Breast epithelium (tissue), 4 donors: ENCODE results near the gene INHBE. TPM values are rescaled to one million over a fixed set of nuclear protein-coding genes. Genes with fewer than 3 reads are reported as not detected.

Experiments used
- DNase-seq, 2 donors: peaks; one replicate each; pipeline ENCODE4 v3.0.0-alpha.2; 2019; ENCODE audit warnings: low spot score in 2 of 2
- H3K27ac ChIP-seq, 2 donors: fragments of 200-600 bp; sonication (generic) in 1 of 2; one replicate each; pipeline ENCODE4 v1.5.1; 2016 to 2019; ENCODE audit warnings: mild to moderate bottlenecking in 1 of 2
- H3K27me3 ChIP-seq, 2 donors: fragments of 200-600 bp; sonication (generic) in 1 of 2; one replicate each; pipeline versions ENCODE4 v1.5.1 to v1.6.0; 2017 to 2019; ENCODE audit warnings: control low read depth in 1 of 2, mild to moderate bottlenecking in 1 of 2
- H3K36me3 ChIP-seq: fragments of 200-600 bp; one replicate; pipeline ENCODE4 v1.5.1; 2019
- H3K4me1 ChIP-seq, 2 donors: fragments of 200-600 bp; sonication (generic); one replicate each; pipeline ENCODE4 v1.5.1; 2016 to 2019; ENCODE audit warnings: control low read depth in 1 of 2
- H3K4me3 ChIP-seq, 3 donors: fragments of 200-600 bp; sonication (generic); 1 replicate in 2 of 3; 2 replicates in 1 of 3; pipeline ENCODE4 v1.5.1; 2016 to 2019; ENCODE audit warnings: mild to moderate bottlenecking in 3 of 3, moderate library complexity in 2 of 3
- H3K9me3 ChIP-seq, 2 donors: fragments of 200-600 bp; sonication (generic) in 1 of 2; one replicate each; pipeline ENCODE4 v1.5.1; 2016 to 2019; ENCODE audit warnings: control low read depth in 1 of 2
- CTCF ChIP-seq, 3 donors: fragments of 450-650 bp; IDR thresholded peaks; one replicate each; pipeline ENCODE4 v1.5.1; 2016 to 2017; ENCODE audit warnings: antibody characterized with exemption in 3 of 3, mild to moderate bottlenecking in 3 of 3, moderate library complexity in 3 of 3
- POLR2A ChIP-seq: fragments of 450-650 bp; IDR thresholded peaks from one replicate; pipeline ENCODE4 v1.6.1; 2016; ENCODE audit warnings: antibody characterized with exemption, mild to moderate bottlenecking, moderate library complexity
- POLR2AphosphoS5 ChIP-seq, 3 donors: sonication (generic); formaldehyde crosslinking; IDR thresholded peaks; one replicate each; pipeline ENCODE4 v1.6.1; 2017; ENCODE audit warnings: antibody characterized with exemption in 3 of 3
- intact Hi-C: fragments of 100-400 bp; cut with DNase I; formaldehyde crosslinking; loops from one replicate; pipeline ENCODE4 v1.15.1; 2023; ENCODE audit warnings: low total_unique reads
- total RNA-seq, 3 donors: library from RNA; depleted of rRNA; stranded (reverse); fragments of >200 nt; gene quantifications; one replicate each; pipeline ENCODE4 v1.1.0, GENCODE V29; 2016

INHBE gene
- total RNA-seq, 3 donors from 2014 or later = not detected

GRCh38 chr12:57465030-57465746 is 10.1 kb downstream of the INHBE start:
- no peaks in the 10 kb centered on the region for H3K9me3 ChIP-seq
- no peak overlapping the region for H3K27ac ChIP-seq
- TF ChIP-seq POLR2A = no peak
- TF ChIP-seq POLR2AphosphoS5 (IDR thresholded peaks at IDR 0.05) = no peak
- no peak for TF ChIP-seq CTCF (IDR thresholded peaks at IDR 0.05)
- no peak overlapping the region for H3K4me3 ChIP-seq
- H3K27me3 ChIP-seq = no peaks in the 10 kb centered on the region
- no peaks in the 10 kb centered on the region for H3K36me3 ChIP-seq
- no peak for DNase-seq
- H3K4me1 ChIP-seq = peaks cover 8 to 12% of the 10 kb centered on the region in 2 donors
- intact Hi-C loops = no loop called here

- no peaks in the 10 kb centered on the region for H3K36me3 ChIP-seq
- H3K27me3 ChIP-seq = no peaks in the 10 kb centered on the region
- peaks cover 5 to 6% of the 10 kb centered on the region in 2 donors for H3K4me1 ChIP-seq
- no peak for DNase-seq
- TF ChIP-seq POLR2AphosphoS5 (IDR thresholded peaks at IDR 0.05) = no peak
- TF ChIP-seq CTCF (IDR thresholded peaks at IDR 0.05) = no peak
- no peak for TF ChIP-seq POLR2A
- intact Hi-C loops = no loop called here
- no peaks in the 10 kb centered on the region for H3K9me3 ChIP-seq
- no peak overlapping the region for H3K27ac ChIP-seq
- H3K4me3 ChIP-seq = no peak overlapping the region
Measured at GRCh38 chr12:57465747-57466505, 10.8 kb downstream of the INHBE start.

- no peaks in the 10 kb centered on the region for H3K9me3 ChIP-seq
- no peak for DNase-seq
- H3K27me3 ChIP-seq = no peaks in the 10 kb centered on the region
- TF ChIP-seq POLR2A (no peak), POLR2AphosphoS5 (IDR thresholded peaks at IDR 0.05) (no peak), CTCF (IDR thresholded peaks at IDR 0.05) (no peak)
- no peak overlapping the region for H3K27ac ChIP-seq
- intact Hi-C loops = no loop called here
- H3K36me3 ChIP-seq = no peaks in the 10 kb centered on the region
- H3K4me1 ChIP-seq = no peaks in the 10 kb centered on the region
- H3K4me3 ChIP-seq = no peak overlapping the region
Measured at GRCh38 chr12:57467212-57467874, 12.2 kb downstream of the INHBE start.

- intact Hi-C loops = no loop called here
- Histone ChIP-seq H3K27me3 (no peaks in the 10 kb centered on the region), H3K4me3 (no peak overlapping the region), H3K36me3 (no peaks in the 10 kb centered on the region), H3K4me1 (no peaks in the 10 kb centered on the region), H3K9me3 (no peaks in the 10 kb centered on the region), H3K27ac (no peak overlapping the region)
- TF ChIP-seq CTCF (IDR thresholded peaks at IDR 0.05) (no peak), POLR2AphosphoS5 (IDR thresholded peaks at IDR 0.05) (no peak)
- no peak for DNase-seq
Measured at GRCh38 chr12:57467915-57468314, 12.8 kb downstream of the INHBE start.
